AG04449 (cell line): Measurements from ENCODE around the gene EHMT1.

Experiments
- CTCF ChIA-PET: fragments of 350-600 bp; formaldehyde crosslinking; extraction: SDS; loops from one replicate; lab custom pipeline; 2021; ENCODE audit warnings: antibody characterized with exemption; lab: Yijun Ruan, JAX
- POLR2A ChIA-PET: fragments of 400-600, 350-600 bp; formaldehyde crosslinking; extraction: SDS; loops from one replicate; lab custom pipeline; 2020; ENCODE audit warnings: antibody characterized with exemption, inconsistent platforms; lab: Yijun Ruan, JAX
- DNase-seq: peaks from one replicate; pipeline ENCODE4 v3.0.0-alpha.2; 2010; ENCODE audit warnings: low read depth, low spot score
- H3K4me3 ChIP-seq: 2 replicates; pipeline ENCODE4 v1.5.1; 2011; ENCODE audit warnings: low read depth, mild to moderate bottlenecking, control low read depth, low read length
- CTCF ChIP-seq: IDR thresholded peaks from one replicate; pipeline ENCODE4 v1.5.1; 2011; ENCODE audit warnings: mild to moderate bottlenecking, moderate library complexity, low read length, control low read depth, inconsistent platforms; ENCODE audit not compliant: insufficient read depth; ENCODE audit errors: missing control alignments

Gene EHMT1

GRCh38 chr9:137838576-137838975 is 219.8 kb downstream of the EHMT1 start:
- TF ChIP-seq CTCF = no peak
- DNase-seq = no peak
- ChIA-PET POLR2A (no interaction called here), CTCF (interaction anchor here (0.9 kb wide), 1 partner anchor 165 kb away, joined by 3 read pairs; no protein-coding TSS in a partner anchor)
- no peak overlapping the region for H3K4me3 ChIP-seq

- ChIA-PET CTCF (no interaction called here), POLR2A (interaction anchor here (0.6 kb wide), 1 partner anchor 106 kb away, joined by 4 read pairs; no protein-coding TSS in a partner anchor)
- H3K4me3 ChIP-seq = no peak overlapping the region
- TF ChIP-seq CTCF = no peak
- no peak for DNase-seq
Measured at GRCh38 chr9:137843355-137843754, 224.6 kb downstream of the EHMT1 start.

GRCh38 chr9:137851516-137852267 is 232.9 kb downstream of the EHMT1 start:
- ChIA-PET CTCF (no interaction called here), POLR2A (no interaction called here)

GRCh38 chr9:137853392-137853995 is 234.7 kb downstream of the EHMT1 start:
- TF ChIP-seq CTCF = no peak
- no peak for DNase-seq
- no peak overlapping the region for H3K4me3 ChIP-seq
- ChIA-PET CTCF (no interaction called here), POLR2A (no interaction called here)

More at GRCh38 chr9:137851516-137852267, 232.9 kb downstream of the EHMT1 start:
- DNase-seq = no peak
- no peak overlapping the region for H3K4me3 ChIP-seq
- TF ChIP-seq CTCF = no peak

GRCh38 chr9:137860361-137860760 is 241.6 kb downstream of the EHMT1 start:
- DNase-seq = no peak
- ChIA-PET POLR2A (no interaction called here), CTCF (no interaction called here)
- no peak for TF ChIP-seq CTCF
- H3K4me3 ChIP-seq = no peak overlapping the region

- CTCF ChIA-PET = no interaction called here
- no peak for TF ChIP-seq CTCF
- H3K4me3 ChIP-seq = no peak overlapping the region
- no peak for DNase-seq
- POLR2A ChIA-PET = no interaction called here
Measured at GRCh38 chr9:137865581-137866145, 246.9 kb downstream of the EHMT1 start.
